Neuronal stem cell (in vitro differentiated cells): ENCODE results near the gene SH3GL1.

Source experiments
- DNase-seq: peaks from one replicate; pipeline ENCODE4 v3.0.0-alpha.2; 2013; ENCODE audit warnings: low spot score
- H2AFZ ChIP-seq: one replicate; pipeline ENCODE4 v1.6.1; 2013; ENCODE audit warnings: mild to moderate bottlenecking, low read length, inconsistent platforms
- H2AK5ac ChIP-seq: 2 replicates; pipeline ENCODE4 v1.6.1; 2013; ENCODE audit warnings: low read depth, mild to moderate bottlenecking, inconsistent platforms, low read length, moderate library complexity, mixed read lengths
- H2BK120ac ChIP-seq: 2 replicates; pipeline ENCODE4 v1.6.1; 2013; ENCODE audit warnings: low read depth, mild to moderate bottlenecking, inconsistent platforms, low read length, moderate library complexity, mixed read lengths
- H2BK12ac ChIP-seq: one replicate; pipeline ENCODE4 v1.6.1; 2013; ENCODE audit warnings: low read length, inconsistent platforms
- H2BK15ac ChIP-seq: 2 replicates; pipeline ENCODE4 v1.6.1; 2013; ENCODE audit warnings: mild to moderate bottlenecking, low read length, inconsistent platforms, mixed read lengths
- H2BK5ac ChIP-seq: one replicate; pipeline ENCODE4 v1.6.1; 2013; ENCODE audit warnings: inconsistent platforms, mild to moderate bottlenecking, low read length, moderate library complexity
- H3K14ac ChIP-seq: one replicate; pipeline ENCODE4 v1.6.1; 2013; ENCODE audit warnings: low read length, inconsistent platforms
- H3K18ac ChIP-seq: 2 replicates; pipeline ENCODE4 v1.6.1; 2013; ENCODE audit warnings: low read length, inconsistent platforms
- H3K23ac ChIP-seq: 2 replicates; pipeline ENCODE4 v1.6.1; 2013; ENCODE audit warnings: low read depth, mild to moderate bottlenecking, mixed read lengths, low read length, inconsistent platforms; ENCODE audit not compliant: poor library complexity
- H3K27ac ChIP-seq: replicated peaks from 3 replicates; pipeline ENCODE4 v1.5.1; 2013; ENCODE audit warnings: low read length, inconsistent platforms
- H3K27me3 ChIP-seq, 3 experiments: 2 replicates each; pipeline ENCODE4 v1.6.1; 2013; ENCODE audit warnings: low read length in 3 of 3, mild to moderate bottlenecking in 2 of 3, inconsistent platforms in 1 of 3, low read depth in 1 of 3, mixed read lengths in 1 of 3, moderate library complexity in 1 of 3; ENCODE audit not compliant: control insufficient read depth in 3 of 3, insufficient read depth in 3 of 3
- H3K36me3 ChIP-seq, 2 donors: replicated peaks in 1 of 2; 2 replicates each; pipeline ENCODE4 v1.6.1; 2013; ENCODE audit warnings: low read length in 2 of 2; ENCODE audit not compliant: control insufficient read depth in 2 of 2, insufficient read depth in 2 of 2
- H3K4ac ChIP-seq: 2 replicates; pipeline ENCODE4 v1.6.1; 2013; ENCODE audit warnings: inconsistent platforms, mild to moderate bottlenecking, low read length, moderate library complexity
- H3K4me1 ChIP-seq, 2 donors: 1 replicate in 1 of 2; 2 replicates in 1 of 2; pipeline ENCODE4 v1.6.1; 2013; ENCODE audit warnings: low read length in 2 of 2, low read depth in 1 of 2; ENCODE audit not compliant: control insufficient read depth in 2 of 2, insufficient read depth in 1 of 2
- H3K4me2 ChIP-seq: one replicate; pipeline ENCODE4 v1.6.1; 2013; ENCODE audit warnings: mild to moderate bottlenecking, low read length, inconsistent platforms; ENCODE audit not compliant: insufficient read depth, poor library complexity, severe bottlenecking
- H3K4me3 ChIP-seq, 2 donors: 2 replicates each; pipeline ENCODE4 v1.5.1; 2013; ENCODE audit warnings: low read length in 2 of 2, mild to moderate bottlenecking in 2 of 2, inconsistent platforms in 1 of 2, moderate library complexity in 1 of 2
- H3K79me1 ChIP-seq: one replicate; pipeline ENCODE4 v1.6.1; 2013; ENCODE audit warnings: low read depth, mild to moderate bottlenecking, inconsistent platforms, low read length, moderate library complexity
- H3K9ac ChIP-seq: one replicate; pipeline ENCODE4 v1.6.1; 2013; ENCODE audit warnings: mild to moderate bottlenecking, low read depth, low read length, inconsistent platforms; ENCODE audit not compliant: poor library complexity
- H3K9me3 ChIP-seq, 2 donors: replicated peaks in 1 of 2; 2 replicates each; pipeline versions ENCODE3 to v1.6.1; 2013; ENCODE audit warnings: low read length in 2 of 2, mild to moderate bottlenecking in 2 of 2, inconsistent platforms in 1 of 2, low read depth in 1 of 2, mixed read lengths in 1 of 2, moderate library complexity in 1 of 2; ENCODE audit not compliant: control insufficient read depth in 2 of 2, insufficient read depth in 1 of 2
- H4K8ac ChIP-seq: one replicate; pipeline ENCODE4 v1.6.1; 2013; ENCODE audit warnings: low read depth, mild to moderate bottlenecking, inconsistent platforms, low read length, moderate library complexity
- H4K91ac ChIP-seq: one replicate; pipeline ENCODE4 v1.6.1; 2013; ENCODE audit warnings: low read length, low read depth, mild to moderate bottlenecking, inconsistent platforms; ENCODE audit not compliant: poor library complexity
- WGBS, 2 donors: extraction: QIAGEN DNeasy Blood & Tissue Kit; methylation state at CpG; one replicate each; pipeline ENCODE4 v1.1.7; 2013; ENCODE audit warnings: missing lambda C conversion rate in 2 of 2, mixed read lengths in 1 of 2; ENCODE audit not compliant: insufficient read length in 2 of 2, insufficient replicate concordance in 1 of 2; ENCODE audit errors: extremely low coverage in 2 of 2; 5-methylcytosine and 5-hydroxymethylcytosine counted together

SH3GL1 gene

DNA sequence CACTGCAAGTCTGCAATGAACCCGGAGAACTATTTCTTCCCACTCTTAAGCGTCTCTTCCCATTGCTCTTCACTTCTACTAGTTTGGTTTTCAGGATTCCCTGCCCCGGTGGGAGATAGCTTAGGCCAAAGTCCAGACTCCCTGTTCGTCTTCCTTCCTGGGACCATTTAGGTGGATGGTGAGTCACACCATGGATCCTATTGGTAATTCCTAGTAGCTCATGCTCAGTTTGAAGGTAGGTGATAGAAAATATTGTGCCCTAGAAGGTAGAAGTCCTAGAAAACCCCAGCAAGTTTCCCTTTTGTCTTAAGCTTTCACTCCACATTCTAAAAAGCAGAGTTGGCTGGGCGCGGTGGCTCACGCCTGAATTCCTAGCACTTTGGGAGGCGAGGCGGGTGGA, 15.9 kb upstream of the SH3GL1 start:
- Histone ChIP-seq H3K4me1 (peaks cover 0 to 11% of the 10 kb centered on the region in 2 donors), H3K27ac (no peak overlapping the region), H3K23ac (no peak overlapping the region), H3K79me1 (peaks cover 9% of the 10 kb centered on the region), H3K9me3 (no peaks in the 10 kb centered on the region), H3K18ac (no peak overlapping the region), H2BK5ac (no peak overlapping the region), H2BK120ac (no peak overlapping the region), H4K8ac (no peak overlapping the region), H2AFZ (no peak overlapping the region), H3K4me2 (no peak overlapping the region), H3K9ac (no peak overlapping the region), H3K4ac (no peak overlapping the region), H2AK5ac (no peak overlapping the region), H4K91ac (no peak overlapping the region), H3K27me3 (no peaks in the 10 kb centered on the region), H3K4me3 (no peak overlapping the region), H3K14ac (no peak overlapping the region), H2BK15ac (no peak overlapping the region), H3K36me3 (peaks cover 29 to 97% of the 10 kb centered on the region in 2 donors), H2BK12ac (no peak overlapping the region)
- no CpG with 5 or more reads among the region's 9 CpGs for WGBS, 2 donors
- no peak for DNase-seq

DNA sequence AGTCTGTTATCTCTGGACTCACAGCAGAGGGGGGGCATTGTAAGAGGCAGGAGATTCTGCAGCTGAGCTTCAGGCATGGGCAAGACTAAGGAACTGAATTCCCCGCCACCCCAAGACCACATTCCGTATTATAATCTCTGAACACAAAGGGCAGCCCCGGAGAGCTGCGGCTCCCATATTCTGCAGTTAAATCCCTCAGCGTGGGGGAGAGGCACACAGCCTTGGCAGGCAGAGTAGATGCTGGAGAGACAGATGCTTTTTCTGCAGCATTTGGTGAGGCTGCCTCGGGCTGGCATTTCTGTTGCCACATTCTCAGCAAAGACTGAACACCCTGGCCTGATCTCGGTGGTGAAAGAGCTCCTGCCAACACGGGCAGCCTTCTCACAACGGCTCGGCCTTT, 15.0 kb upstream of the SH3GL1 start:
- no CpG with 5 or more reads among the region's 10 CpGs for WGBS, 2 donors
- H3K4me2 ChIP-seq = peak overlapping the region; percentile 39
- peaks cover 27 to 97% of the 10 kb centered on the region in 2 donors for H3K36me3 ChIP-seq
- H2AFZ ChIP-seq = no peak overlapping the region
- no peak overlapping the region for H4K91ac ChIP-seq
- H3K4me3 ChIP-seq = no peak overlapping the region
- no peak overlapping the region for H2BK120ac ChIP-seq
- no peak overlapping the region for H2BK12ac ChIP-seq
- H2BK15ac ChIP-seq = no peak overlapping the region
- H3K27ac ChIP-seq = peak overlapping the region; percentile 68
- no peak overlapping the region for H4K8ac ChIP-seq
- no peak overlapping the region for H2AK5ac ChIP-seq
- H3K18ac ChIP-seq = peak overlapping the region; percentile 15
- peaks cover 0 to 11% of the 10 kb centered on the region in 2 donors for H3K4me1 ChIP-seq
- H3K23ac ChIP-seq = no peak overlapping the region
- H2BK5ac ChIP-seq = no peak overlapping the region
- no peaks in the 10 kb centered on the region for H3K9me3 ChIP-seq
- H3K14ac ChIP-seq = no peak overlapping the region
- H3K27me3 ChIP-seq = no peaks in the 10 kb centered on the region
- H3K4ac ChIP-seq = no peak overlapping the region
- H3K9ac ChIP-seq = no peak overlapping the region
- DNase-seq = no peak
- H3K79me1 ChIP-seq = peaks cover 9% of the 10 kb centered on the region

DNA sequence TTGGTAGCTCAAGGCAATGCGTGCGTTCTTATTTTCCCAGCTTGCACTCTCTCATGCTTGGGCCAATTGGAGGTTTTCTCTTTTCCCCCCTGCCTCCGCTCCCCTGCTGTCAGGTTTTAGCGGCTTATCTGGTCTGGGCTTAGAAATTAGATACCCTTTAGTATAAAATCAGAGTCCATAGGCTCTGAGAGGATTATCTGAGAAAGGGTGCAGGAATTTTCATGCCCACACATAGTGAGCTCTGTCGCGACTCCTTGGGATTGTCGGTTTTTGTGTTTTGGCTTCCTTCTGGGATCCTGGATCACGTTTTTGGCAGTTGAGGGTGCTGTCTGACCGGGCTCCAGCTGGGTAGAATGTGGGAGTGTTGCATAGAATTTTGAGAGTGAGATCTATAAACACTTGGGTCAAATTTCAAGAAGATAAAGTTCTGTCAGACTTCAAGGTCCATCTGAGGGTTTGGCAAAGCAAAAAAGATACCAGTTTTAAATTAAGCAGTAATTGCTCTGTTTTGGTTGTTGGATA, 14.5 kb upstream of the SH3GL1 start:
- Histone ChIP-seq H3K27me3 (no peaks in the 10 kb centered on the region), H4K91ac (no peak overlapping the region), H3K27ac (peak overlapping the region; percentile 68), H2AFZ (no peak overlapping the region), H3K18ac (no peak overlapping the region), H3K36me3 (peaks cover 27 to 97% of the 10 kb centered on the region in 2 donors), H2BK5ac (no peak overlapping the region), H2BK12ac (no peak overlapping the region), H3K9ac (no peak overlapping the region), H3K4me3 (no peak overlapping the region), H2AK5ac (no peak overlapping the region), H3K4me1 (peaks cover 0 to 11% of the 10 kb centered on the region in 2 donors), H2BK15ac (no peak overlapping the region), H4K8ac (no peak overlapping the region), H3K4ac (no peak overlapping the region), H2BK120ac (no peak overlapping the region), H3K23ac (no peak overlapping the region), H3K14ac (no peak overlapping the region), H3K4me2 (peak overlapping the region; percentile 39), H3K79me1 (peaks cover 10% of the 10 kb centered on the region), H3K9me3 (no peaks in the 10 kb centered on the region)
- no peak for DNase-seq
- no CpG with 5 or more reads among the region's 9 CpGs for WGBS, 2 donors

DNA sequence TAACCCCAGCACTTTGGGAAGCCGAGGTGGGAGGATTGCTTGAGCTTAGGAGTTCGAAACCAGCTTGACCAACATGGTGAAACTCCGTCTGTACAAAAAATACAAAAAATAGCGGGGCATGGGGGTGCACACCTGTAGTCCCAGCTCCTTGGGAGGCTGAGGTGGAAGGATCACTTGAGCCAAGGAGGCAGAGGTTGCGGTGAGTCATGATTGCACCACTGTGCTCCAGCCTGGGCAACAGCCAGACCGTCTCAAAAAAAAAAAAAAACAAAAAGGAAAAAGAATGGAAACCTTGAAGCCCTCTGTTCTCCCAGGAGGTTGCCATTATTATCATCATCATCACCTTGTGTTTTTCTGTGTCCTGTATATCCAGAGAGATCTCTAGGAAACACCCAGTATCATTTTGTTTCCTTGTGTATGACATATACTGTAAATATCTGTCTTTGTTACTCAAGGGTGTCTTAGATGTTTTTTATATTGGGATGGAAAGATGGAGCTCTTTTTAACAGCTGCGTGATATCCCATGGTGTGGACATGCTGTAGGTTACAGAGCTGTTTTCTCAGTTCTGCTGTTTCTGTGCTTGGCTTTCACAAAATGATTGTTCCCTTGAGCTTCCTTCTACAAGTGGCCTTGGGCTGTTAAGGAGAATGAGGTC, 13.9 kb upstream of the SH3GL1 start:
- Histone ChIP-seq H4K8ac (no peak overlapping the region), H4K91ac (no peak overlapping the region), H3K9me3 (no peaks in the 10 kb centered on the region), H2AFZ (no peak overlapping the region), H3K9ac (no peak overlapping the region), H2BK5ac (no peak overlapping the region), H2AK5ac (no peak overlapping the region), H3K79me1 (peaks cover 11% of the 10 kb centered on the region), H3K27me3 (no peaks in the 10 kb centered on the region), H3K23ac (no peak overlapping the region), H3K4me1 (peaks cover 0 to 11% of the 10 kb centered on the region in 2 donors), H3K4ac (no peak overlapping the region), H3K4me2 (no peak overlapping the region), H3K27ac (peak overlapping the region; percentile 68), H3K4me3 (no peak overlapping the region), H2BK15ac (no peak overlapping the region), H3K14ac (no peak overlapping the region), H3K18ac (no peak overlapping the region), H2BK12ac (no peak overlapping the region), H3K36me3 (peaks cover 30 to 97% of the 10 kb centered on the region in 2 donors), H2BK120ac (no peak overlapping the region)
- no peak for DNase-seq
- WGBS, 2 donors = no CpG with 5 or more reads among the region's 7 CpGs
